D721Med (cell line): ENCODE data around the gene GALNT14.

ENCODE experiments used
- DNase-seq: peaks from one replicate; pipeline ENCODE4 v3.0.0; 2011; ENCODE audit warnings: low spot score; ENCODE audit not compliant: insufficient read length
- FAIRE-seq: peaks from 2 replicates; lab custom pipeline; 2011; peaks lifted over from hg19 to GRCh38; lab: Jason Lieb, UNC
- TF ChIP-seq, protein P1 (sequence below): IDR thresholded peaks from 2 replicates; pipeline ENCODE4 v1.5.1; 2012; ENCODE audit warnings: mild to moderate bottlenecking, control low read depth; ENCODE audit not compliant: insufficient read depth; ENCODE audit errors: missing control alignments

GALNT14 gene

GRCh38 chr2:31004257-31004656 lies 134.0 kb downstream of the GALNT14 start:
- FAIRE-seq (no peak), DNase-seq (no peak)
- TF ChIP-seq, protein P1, sequence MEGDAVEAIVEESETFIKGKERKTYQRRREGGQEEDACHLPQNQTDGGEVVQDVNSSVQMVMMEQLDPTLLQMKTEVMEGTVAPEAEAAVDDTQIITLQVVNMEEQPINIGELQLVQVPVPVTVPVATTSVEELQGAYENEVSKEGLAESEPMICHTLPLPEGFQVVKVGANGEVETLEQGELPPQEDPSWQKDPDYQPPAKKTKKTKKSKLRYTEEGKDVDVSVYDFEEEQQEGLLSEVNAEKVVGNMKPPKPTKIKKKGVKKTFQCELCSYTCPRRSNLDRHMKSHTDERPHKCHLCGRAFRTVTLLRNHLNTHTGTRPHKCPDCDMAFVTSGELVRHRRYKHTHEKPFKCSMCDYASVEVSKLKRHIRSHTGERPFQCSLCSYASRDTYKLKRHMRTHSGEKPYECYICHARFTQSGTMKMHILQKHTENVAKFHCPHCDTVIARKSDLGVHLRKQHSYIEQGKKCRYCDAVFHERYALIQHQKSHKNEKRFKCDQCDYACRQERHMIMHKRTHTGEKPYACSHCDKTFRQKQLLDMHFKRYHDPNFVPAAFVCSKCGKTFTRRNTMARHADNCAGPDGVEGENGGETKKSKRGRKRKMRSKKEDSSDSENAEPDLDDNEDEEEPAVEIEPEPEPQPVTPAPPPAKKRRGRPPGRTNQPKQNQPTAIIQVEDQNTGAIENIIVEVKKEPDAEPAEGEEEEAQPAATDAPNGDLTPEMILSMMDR, result no peak

DNA sequence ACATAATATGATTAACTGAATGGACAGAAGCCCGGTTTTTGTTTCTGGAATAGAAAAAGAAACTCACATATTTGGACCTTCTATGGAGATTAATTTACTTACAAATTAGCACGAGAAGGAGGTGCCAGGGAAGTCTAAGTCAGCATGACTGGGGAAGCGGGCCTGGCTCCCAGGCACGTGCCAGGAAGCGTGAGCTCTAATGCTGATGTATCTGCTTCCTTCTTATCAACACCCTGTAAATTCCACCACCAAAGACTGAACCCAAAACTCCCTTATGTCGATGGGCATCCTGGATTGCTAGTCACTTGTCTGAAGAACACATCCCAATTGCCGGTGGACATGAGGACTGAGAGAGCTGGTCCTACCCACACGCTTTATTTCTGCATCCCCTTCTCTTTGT lies 134.5 kb downstream of the GALNT14 start:
- DNase-seq, result no peak
- no peak for FAIRE-seq
- TF ChIP-seq, protein P1, result no peak

GRCh38 chr2:31002537-31003150 lies 135.6 kb downstream of the GALNT14 start:
- FAIRE-seq, result peak; percentile 44

DNA sequence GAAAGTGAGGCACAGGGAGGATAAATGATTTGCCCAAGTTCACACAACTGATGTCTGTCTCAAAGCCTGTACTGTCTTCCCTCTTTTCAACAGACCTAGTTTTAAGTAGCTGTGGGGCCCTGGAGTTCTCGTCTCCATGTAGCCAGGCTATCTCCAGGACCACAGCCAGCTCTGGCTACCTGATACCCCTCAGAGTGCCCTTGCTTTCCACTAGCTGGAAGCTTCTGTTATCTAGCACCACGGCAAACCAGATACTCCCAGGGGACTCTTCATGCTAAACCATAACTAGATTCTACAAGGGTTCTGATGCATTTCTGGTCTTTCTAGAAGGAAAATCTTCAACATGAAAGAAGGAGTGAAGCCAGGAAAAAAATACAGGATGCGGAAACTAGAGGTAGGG lies 137.3 kb downstream of the GALNT14 start:
- no peak for DNase-seq
- no peak for FAIRE-seq
- TF ChIP-seq, protein P1, result no peak

More at GRCh38 chr2:31002537-31003150, 135.6 kb downstream of the GALNT14 start:
- DNase-seq, result no peak
- TF ChIP-seq, protein P1, result peak; percentile 9

DNA sequence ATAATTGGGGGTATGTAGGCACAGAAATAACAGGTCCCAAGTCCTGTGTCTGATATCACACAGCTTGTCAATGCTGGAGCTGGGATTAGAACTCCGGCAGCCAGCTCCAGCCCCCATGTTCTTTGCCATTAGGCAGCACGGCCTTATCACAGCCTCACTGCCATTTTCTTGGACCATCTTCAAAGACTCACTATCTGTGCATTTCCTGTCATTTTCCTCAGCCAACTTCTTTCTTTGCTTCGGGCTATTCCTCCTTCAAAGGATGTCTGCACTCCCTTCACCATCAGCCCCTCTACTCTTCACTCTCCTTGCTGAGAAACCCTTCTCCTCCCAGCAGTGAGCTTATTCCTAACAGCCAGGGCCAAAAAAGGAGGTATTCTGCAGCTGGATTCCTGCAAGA lies 139.6 kb downstream of the GALNT14 start:
- FAIRE-seq, result no peak

DNA sequence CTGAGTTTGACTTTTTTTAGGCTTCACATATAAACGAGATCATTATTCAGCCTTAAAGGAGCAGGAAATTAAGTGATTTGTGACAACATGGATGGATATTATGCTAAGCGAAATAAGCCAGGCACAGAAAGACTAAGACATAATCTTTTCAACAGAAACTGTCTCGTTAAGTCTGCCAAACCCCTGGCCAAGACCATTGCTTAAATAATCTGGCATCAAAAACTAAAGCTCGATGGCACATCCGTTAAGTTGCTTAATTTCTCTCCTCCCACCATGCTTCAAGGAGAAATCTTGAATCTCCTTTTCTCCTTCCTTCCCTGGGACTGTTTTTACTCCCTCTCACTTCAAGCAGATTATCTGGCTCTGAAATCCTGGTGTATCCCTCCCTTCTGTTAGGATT lies 140.3 kb downstream of the GALNT14 start:
- TF ChIP-seq, protein P1, result no peak
- no peak for DNase-seq
- peak; percentile 93 for FAIRE-seq

More for the DNA sequence above, 139.6 kb downstream of the GALNT14 start:
- no peak for DNase-seq
- TF ChIP-seq, protein P1, result no peak
